NOMO-1 treated with DMSO at 0.1 percent for 48 hours (cell line): ENCODE data around the gene C10orf90.

Source experiments
- DNase-seq: peaks from one replicate; lab custom pipeline; 2025; ENCODE audit not compliant: unreplicated experiment; lab: John Stamatoyannopoulos, UW

C10orf90 gene

DNA sequence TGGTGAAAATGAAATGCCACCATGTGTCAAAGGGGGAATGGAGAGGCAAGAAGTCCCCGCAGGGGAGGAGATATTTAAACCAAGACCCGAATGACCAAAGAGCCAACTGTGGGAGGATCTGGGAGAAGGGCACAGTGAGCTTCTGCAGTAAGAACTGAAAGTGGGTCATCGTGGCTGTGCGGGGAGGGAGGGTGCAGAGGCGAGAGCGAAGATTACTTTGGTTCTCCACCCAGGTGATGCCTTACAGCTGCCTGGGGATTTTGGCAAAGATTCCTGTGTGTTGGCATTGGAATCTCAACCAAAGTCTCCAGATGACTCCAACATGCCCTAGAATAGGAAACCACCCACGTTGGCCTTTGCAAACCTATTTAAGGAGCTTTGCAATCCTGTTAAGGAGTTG, 238.0 kb downstream of the C10orf90 start:
- no peak for DNase-seq

DNA sequence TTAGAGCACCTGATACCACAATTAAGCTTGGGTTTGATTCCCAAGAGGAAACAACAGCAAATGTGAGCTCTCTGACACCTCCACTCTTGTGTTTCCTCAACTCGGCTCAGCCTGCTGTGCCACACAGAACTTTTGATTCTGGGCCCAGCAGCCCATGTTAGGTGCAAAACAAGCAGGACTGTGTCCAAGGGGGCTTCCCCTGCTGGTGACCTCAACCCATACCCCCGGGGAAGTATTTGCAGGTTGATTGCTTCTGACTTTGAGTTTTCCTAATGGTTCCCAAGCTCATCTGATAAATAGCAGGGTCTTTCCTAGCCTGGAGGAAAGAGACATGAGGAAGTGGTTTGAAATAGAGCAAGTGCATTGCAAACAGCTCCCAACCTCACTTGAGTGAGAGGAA, 238.7 kb downstream of the C10orf90 start:
- DNase-seq = no peak

DNA sequence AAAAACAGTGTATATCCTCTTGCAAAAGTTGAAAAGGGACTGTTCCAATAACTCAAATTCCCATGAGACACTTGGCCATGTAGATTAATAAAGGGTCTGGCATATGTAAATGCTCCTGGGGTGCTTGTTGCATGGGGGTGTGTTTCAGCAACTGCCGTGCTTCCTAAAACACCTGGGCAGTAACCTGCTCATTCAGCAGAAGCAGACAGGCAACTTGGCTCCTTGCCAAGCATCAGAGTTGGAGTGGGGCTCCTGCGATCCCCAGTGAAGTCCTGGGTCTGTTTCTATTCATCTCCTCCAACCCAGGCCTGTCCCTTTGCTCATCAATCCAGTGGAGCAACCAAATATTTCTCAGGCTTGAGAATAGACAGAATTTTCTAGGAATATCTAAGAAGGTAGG, 240.0 kb downstream of the C10orf90 start:
- no peak for DNase-seq

DNA sequence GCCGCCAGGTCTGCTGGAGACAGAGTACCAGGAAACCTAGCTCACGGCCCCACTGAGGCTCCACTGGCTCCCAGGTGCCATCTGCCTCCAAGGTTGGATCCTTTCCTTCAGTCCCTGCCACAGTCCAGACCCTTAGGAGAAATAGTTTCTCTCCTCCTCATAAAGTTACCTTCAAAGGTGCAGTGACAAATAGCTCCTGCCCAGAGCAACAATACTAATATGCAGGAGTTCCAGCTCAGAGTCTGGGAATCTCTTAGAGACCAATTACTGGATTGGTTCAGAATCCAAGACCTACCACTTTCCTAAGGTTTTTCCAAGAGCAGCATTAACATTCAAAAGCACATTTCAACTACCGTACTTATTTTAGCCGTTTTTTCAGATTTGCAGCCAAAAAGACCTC, 241.2 kb downstream of the C10orf90 start:
- no peak for DNase-seq

GRCh38 chr10:126425489-126426065, 244.9 kb downstream of the C10orf90 start:
- no peak for DNase-seq

- DNase-seq = no peak
These were observed 245.5 kb downstream of the C10orf90 start for GRCh38 chr10:126425032-126425431.

GRCh38 chr10:126423732-126424491, 246.6 kb downstream of the C10orf90 start:
- DNase-seq = no peak

- DNase-seq = no peak
These were observed 247.9 kb downstream of the C10orf90 start for GRCh38 chr10:126422567-126422966.

- no peak for DNase-seq
These were observed 248.7 kb downstream of the C10orf90 start for GRCh38 chr10:126421756-126422256.

DNA sequence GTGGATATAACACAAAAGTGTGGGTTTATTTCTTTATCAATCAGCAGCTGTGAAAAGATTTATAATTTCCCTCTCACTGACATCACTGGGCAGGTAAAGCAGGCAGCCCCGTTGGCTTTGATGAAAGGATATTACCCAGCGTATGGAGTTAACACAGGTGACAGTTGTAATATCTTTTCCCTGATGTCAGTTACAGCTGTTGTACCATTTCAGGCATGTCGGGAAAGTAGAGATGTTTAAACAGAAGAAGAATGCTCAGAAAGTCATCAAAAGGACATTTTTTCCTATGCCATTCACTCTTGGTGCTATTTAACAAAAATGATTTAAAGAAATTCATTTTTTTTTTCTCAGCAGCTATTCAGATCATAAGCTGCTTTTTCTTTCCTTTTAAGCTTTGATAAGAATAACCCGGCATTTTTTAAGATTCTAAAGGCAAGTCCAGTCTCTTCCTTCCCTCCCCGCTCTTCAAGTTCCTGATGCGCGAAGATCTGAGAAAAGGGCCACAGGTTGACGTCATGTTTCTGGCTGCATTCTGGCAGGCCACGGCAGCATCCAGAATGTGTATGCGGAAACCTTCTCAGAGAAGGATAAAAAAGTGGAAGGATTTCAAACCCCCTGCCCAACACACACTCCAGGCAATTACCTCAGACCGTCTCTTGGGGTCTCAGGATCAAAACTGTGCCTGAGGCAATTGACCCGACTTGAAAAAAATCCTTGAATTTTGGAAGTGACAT, 249.8 kb downstream of the C10orf90 start:
- DNase-seq = no peak

DNA sequence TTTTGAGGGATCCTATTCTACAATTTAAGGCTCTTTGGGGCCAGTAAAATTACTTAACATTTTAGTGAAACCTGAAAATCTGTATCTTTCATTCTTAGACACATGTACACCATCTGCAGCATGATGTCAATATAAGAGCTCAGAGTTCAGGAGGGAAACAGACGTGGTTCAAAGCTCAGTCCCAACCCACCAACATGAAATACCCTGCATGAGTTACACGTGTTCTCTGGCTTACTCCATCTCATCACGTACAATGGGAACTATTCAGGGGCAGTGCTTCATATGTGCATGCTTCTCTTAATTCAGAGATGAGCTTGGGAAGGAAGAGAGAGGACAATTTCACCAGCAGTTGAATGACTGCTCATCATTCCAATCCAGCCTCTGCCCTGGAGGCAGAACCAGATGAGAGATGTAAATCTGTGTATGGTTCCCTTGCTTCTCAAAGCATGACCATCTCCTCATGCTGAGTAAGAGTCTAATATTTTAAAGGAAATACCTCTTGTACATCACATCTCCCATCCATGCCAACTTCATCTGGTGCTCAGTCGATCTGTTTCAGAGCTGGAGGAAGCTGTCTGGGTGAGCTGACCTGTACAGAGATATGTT, 253.2 kb downstream of the C10orf90 start:
- no peak for DNase-seq

GRCh38 chr10:126409821-126410220, 260.7 kb downstream of the C10orf90 start:
- no peak for DNase-seq

GRCh38 chr10:126408953-126409641, 261.4 kb downstream of the C10orf90 start:
- DNase-seq = no peak

- DNase-seq = no peak
These were observed 262.7 kb downstream of the C10orf90 start for GRCh38 chr10:126407831-126408230.

GRCh38 chr10:126405239-126405775, 265.2 kb downstream of the C10orf90 start:
- DNase-seq = no peak

DNA sequence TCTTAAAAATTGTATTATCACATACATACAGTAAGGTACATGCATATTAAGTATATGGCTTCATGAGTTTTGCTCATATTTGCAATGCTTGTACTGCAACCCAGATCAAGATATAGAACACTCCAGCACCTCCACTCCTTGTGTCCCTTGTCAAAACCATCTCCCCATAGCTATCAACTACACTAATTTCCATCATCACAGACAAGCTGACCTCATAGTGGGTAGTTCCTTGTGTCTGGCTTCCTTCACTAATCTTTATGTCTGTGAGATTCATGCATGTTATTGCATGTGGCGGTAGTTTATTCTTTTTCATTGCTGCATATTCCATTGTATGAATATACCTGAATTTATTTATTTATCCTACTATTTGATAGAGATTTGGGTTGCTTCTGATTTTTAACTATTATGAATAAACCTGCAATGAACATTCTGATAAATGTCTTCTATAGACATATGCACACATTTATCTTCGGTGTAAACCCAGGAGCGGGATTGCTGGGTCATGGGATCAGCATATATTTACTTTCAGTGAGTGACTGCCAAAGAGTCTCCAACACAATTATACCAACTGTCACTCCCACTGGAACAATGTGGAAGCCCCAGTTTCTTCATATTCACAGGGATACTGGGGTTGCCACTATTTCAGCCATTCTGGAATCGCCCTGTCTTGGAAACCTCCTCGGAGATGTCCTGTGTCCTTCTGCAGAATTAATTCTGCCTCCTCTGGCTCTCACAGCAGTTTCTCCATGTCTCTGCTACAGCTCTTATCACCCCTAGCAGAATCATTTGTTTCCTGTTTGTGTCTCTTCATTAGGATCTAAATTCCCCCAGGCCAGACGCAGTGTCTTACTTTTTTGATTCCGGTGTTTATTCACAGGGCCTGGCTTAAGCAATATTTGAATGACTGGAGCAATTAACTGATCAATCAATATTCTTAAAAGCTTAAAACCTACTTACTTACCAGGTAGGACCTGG, 267.5 kb downstream of the C10orf90 start:
- no peak for DNase-seq

DNA sequence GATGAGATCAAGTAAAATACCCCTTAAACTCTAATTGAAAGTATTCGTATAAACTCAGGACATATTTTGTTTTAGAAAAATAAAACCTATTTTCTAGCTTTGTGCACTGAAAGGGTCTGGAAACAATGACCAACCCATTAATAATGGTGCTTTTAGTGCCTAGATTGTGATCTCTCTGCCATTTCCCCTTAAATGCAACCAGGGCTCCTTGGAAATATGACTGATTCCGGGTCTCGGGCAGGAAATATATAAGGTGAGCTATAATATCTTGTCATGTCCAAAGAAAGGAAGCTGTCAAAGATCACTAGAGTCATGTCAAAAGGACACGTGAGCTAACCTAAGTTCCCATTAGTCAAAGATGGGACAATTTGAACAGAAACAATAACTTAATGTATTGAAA, 269.9 kb downstream of the C10orf90 start:
- no peak for DNase-seq

DNA sequence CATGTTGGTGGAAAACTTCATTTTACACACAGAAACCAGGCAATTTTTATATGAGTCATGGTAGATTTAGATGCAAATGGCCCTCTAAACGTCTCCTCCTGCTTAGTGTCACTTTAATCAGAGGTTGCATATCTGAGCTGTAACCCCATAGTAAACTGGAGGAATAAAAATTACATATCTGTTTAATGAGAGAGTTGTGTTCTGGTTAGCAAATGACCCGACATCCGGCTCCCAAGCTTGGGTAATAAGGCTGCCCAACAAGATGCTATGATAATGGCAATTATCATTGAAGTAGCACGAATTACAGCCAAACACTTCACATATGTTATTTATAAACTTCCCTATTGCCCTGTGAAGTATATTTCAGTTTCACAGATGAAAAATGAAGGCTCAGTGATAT, 271.6 kb downstream of the C10orf90 start:
- no peak for DNase-seq

DNA sequence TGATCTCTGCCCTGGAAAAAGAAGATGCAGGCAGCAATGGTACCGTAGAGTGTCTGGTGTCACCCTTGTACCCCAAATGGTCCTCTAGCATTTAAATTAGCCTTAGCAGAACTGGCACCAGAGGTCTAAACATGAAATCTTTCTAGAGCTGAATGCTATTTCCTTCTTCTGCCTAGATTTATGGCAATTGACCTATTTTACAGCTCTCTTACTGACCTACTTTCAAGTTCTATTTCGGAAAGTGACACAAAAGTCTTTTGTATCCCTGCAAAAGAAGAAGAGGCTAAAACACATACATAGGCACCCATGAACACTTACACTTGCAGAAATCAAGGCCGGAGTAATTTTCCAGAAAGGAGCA, 272.1 kb downstream of the C10orf90 start:
- no peak for DNase-seq
